ENCODE results near the gene OOSP4A.
"Not testable (repeated sequence)": the region's sequence is repeated elsewhere in the genome, so short reads cannot be mapped to it uniquely, and the experiment has no call there.

Gene OOSP4A

DNA sequence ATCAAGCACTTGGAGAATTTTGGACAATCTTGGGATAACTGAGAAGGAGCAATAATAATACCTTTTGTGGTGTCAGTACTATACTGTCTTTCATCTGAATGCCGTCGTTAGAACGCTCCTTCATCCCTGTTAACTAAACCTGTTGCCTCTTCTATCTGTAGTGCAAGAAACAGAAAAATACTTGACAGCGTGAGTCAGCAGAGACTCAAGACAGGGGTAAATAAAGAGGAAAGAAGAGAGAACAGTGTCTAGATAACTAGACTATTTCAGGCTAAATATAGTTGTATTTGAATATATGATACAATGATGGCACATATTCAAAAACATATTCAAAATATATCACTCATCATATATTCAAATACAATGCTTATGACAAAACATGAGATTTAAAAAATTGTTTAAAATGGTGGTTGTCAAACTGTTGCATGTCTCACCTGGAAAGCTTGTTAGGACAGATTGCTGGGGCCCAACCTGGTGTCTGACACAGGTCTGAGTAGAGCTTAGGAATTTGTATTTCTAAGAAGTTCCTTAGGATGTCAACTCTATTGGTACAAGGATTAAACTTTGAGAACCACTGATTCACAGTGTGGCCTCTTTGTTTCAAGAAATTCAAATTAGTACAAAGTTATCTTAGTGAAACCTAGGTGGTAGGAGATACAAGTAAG is 17.4 kb downstream of the OOSP4A start:
- no peak for DNase-seq

DNA sequence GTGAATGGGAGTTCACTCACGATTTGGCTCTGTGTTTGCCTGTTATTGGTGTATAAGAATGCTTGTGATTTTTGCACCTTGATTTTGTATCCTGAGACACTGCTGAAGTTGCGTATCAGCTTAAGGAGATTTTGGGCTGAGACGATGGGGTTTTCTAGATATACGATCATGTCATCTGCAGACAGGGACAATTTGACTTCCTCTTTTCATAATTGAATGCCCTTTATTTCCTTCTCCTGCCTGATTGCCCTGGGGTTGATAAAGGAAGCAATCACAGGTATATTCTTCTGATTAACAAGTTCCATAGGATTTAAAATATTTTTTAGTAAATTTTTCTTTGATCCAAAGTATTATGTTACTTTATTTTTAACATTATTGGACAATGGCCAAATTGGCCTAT is 18.2 kb downstream of the OOSP4A start:
- DNase-seq, result not testable (repeated sequence)

DNA sequence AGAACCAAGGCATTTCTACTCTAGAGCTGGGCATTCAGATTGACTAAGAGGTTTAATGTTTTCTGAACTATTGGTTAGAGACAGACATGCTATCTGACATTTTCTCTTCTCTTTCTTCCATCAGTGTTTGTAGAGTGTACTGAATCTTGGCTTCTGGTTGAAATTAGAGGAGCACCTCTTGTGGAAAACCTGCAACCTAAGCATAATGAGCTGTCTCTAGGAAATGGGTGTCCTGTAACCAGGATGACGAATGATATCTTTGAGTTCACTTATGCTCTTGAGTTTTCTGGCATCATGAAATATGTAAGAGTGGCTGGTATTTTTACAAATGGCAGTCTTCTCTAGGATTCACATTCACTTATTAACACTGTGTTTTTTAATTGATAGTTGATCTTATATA is 19.4 kb downstream of the OOSP4A start:
- no peak for DNase-seq

DNA sequence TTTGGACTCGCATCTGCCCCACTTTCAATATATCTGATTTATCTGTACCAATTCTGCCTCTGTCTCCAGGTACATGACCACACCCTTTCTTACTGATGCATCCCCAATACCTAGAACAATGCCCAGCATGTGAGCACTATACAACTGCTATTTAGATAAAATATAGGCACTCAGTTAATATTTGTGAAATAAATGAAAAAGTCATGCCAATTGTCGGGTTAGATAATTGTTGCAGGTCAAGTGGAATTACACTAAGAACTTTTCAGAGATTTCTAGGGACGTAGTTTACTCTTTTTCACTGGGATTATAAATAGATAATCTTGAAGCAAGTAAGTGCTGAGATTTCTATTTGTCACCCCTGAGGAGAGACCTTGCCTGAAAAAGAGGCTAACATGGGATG is 20.5 kb downstream of the OOSP4A start:
- DNase-seq, result no peak

DNA sequence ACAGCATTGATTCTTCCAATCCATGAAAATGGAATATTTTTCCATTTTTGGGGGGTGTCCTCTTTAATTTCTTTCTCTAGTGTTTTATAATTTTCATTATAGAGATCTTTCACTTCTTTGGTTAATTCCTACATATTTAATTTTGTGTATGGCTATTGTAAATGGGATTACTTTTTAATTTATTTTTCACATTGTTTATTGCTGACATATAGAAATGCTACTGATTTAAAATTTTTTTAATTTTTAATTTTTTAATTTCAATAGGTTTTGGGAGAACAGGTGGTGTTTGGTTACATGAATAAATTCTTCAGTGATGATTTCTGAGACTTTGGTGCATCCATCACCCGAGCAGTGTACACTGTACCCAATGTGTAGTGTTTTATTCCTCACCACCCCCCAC is 26.6 kb downstream of the OOSP4A start:
- DNase-seq, result no peak

DNA sequence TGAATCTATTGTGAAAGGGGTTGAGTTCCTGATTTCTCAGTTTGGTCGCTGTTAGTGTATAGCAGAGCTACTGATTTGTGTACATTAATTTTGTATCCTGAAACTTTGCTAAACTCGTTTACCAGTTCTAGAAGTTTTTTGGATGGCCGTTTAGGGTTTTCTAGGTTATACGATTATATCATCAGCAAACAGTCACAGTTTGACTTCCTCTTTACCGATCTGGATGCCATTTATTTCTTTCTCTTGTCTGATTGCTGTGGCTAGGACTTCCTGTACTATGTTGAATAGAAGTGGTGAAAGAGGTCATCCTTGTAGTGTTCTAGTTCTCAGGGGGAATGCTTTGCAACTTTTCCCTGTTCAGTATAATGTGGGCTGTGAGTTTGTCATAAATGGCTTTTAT is 28.6 kb downstream of the OOSP4A start:
- DNase-seq, result no peak

DNA sequence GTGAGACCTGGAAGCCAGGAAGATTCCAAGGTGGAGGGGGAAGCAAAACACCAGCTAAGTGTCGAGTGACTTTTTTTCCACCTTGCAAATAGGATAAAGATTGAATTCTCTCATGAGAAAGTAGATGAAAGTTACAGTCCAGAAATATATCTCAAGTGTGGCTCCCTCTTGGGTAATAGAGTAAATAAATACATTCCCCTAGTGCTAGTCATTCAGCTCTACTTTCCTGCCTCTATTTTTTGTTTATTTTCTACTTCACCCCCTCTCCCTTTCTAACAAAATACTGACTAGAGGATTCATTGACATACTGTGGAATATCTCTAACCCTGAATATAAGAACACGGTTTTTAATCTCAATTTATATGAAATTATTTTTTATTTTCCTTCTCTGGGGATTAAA is 34.0 kb downstream of the OOSP4A start:
- DNase-seq, result no peak

DNA sequence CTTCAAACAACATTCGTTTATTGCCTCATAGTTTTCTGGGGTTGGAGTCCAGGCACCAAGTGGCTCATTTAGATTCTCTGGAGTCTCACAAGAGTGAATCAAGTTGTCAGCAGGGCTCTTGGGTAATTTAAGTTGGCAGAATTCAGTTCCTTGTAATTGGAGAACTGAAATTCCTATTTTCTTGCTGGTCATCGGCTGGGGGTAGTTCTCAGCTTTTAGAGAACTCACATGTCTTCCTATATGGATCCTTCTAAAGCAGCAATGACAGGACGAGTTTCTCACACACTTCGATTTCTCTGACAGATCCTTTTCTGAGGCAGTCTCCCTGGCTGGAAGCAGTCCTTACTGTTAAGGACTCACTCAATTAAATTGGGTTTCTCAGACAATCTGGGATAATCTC is 35.9 kb downstream of the OOSP4A start:
- no peak for DNase-seq

DNA sequence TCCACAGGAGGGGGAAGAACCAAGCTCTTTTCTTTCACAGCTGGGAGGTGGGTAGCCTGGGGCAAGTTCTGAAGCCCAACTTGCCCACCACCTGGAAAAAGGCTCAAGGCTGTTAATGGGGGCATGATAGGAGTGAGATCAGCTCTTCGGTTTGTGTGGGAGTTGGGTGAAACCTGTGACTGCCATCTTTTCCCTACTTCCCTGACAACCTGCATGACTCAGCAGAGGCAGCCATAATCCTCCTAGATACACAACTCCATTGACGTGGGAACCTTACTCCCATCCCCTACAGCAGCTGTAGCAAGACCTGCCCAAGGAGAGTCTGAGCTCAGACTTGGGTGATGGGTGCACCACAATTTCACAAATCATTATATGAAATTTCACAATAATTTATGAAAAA is 39.9 kb downstream of the OOSP4A start:
- no peak for DNase-seq

DNA sequence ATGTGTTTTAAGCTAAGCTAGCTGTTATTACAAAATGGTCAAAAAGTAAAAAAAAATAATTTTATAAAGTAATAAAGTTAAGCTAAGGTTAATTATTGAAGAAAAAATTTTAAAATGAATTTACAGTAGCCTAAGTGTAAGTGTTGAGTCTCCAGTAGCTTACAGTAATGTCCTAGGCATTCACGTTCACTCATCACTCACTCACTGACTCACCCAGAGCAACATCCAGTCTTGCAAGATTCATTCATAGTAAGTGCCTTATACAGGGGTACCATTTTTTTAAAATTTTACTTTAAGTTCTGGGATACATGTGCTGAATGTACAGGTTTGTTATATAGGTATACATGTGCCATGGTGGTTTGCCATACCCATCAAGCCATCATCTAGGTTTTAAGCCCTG is 41.5 kb downstream of the OOSP4A start:
- DNase-seq, result no peak

DNA sequence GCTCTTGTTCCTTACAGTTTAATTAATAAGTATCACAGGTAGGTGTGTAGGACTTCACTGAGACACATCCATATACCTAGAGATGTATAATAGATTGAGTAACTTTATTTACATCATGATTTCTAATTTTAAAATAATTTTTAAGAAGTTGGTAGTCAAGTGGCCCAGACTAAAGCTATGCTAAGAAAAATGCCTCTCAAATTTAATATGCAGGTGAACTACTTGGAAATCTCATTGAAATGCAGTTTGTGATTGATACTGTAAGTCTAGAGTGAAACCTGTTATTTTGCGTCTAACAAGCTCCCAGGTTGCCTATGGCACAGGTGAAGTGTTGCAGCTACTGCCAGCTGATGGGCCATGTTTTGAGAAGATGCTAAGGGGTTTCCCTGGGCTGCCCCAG is 53.0 kb downstream of the OOSP4A start, which contains the start of gene OOSP4B:
OOSP4B (plus strand) TSS at position 301 of the 400 bp plus-strand sequence.
- DNase-seq, result no peak

DNA sequence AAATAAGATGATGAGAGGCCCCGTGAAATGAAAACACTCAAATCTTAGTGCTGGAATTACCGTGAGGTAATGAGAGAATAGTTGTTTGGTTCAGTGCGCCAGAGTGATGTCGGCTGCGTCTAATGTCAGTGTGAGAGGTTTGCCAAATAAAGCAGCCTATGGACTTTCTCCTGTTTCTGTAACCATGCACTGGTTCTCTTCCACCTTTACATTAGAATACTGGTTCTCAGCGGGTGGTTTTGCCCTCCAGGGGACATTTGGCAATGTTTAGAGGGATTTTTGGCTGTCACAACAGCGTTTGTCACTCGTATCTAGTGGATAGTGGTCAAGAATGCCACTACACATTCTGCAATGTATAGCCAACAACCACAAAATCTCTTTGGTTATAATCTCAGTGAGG is 54.2 kb downstream of the OOSP4A start:
- no peak for DNase-seq
